H9 (cell line): ENCODE measurements around the gene ITSN1. TPM values are rescaled to one million over a fixed set of nuclear protein-coding genes. Genes with fewer than 3 reads are reported as not detected.

Experiments
- DNase-seq: peaks from one replicate; pipeline ENCODE4 v3.0.0-alpha.2; 2017
- H2AFZ ChIP-seq: one replicate; pipeline ENCODE4 v1.6.1; 2013; ENCODE audit warnings: mild to moderate bottlenecking, low read length, control low read depth, moderate library complexity
- H2AK5ac ChIP-seq: 2 replicates; pipeline ENCODE4 v1.6.1; 2013; ENCODE audit warnings: low read length, control low read depth, mixed read lengths; ENCODE audit not compliant: insufficient read length
- H2BK120ac ChIP-seq: one replicate; pipeline ENCODE4 v1.6.1; 2013; ENCODE audit warnings: low read depth, mild to moderate bottlenecking, low read length, control low read depth, inconsistent platforms; ENCODE audit not compliant: poor library complexity, severe bottlenecking
- H2BK12ac ChIP-seq: 2 replicates; pipeline ENCODE4 v1.6.1; 2013; ENCODE audit warnings: low read length, control low read depth, mixed read lengths, low read depth; ENCODE audit not compliant: insufficient read length
- H2BK15ac ChIP-seq: 2 replicates; pipeline ENCODE4 v1.6.1; 2013; ENCODE audit warnings: low read depth, low read length, control low read depth
- H2BK20ac ChIP-seq: one replicate; pipeline ENCODE4 v1.6.1; 2013; ENCODE audit warnings: low read depth, mild to moderate bottlenecking, low read length, control low read depth, inconsistent platforms; ENCODE audit not compliant: poor library complexity, severe bottlenecking
- H2BK5ac ChIP-seq: 2 replicates; pipeline ENCODE4 v1.6.1; 2013; ENCODE audit warnings: low read length, control low read depth, mixed read lengths; ENCODE audit not compliant: insufficient read length
- H3K14ac ChIP-seq: 2 replicates; pipeline ENCODE4 v1.6.1; 2013; ENCODE audit warnings: low read length, control low read depth; ENCODE audit not compliant: insufficient read depth
- H3K18ac ChIP-seq: 2 replicates; pipeline ENCODE4 v1.6.1; 2013; ENCODE audit warnings: low read depth, mild to moderate bottlenecking, mixed read lengths, low read length, control low read depth; ENCODE audit not compliant: insufficient read length
- H3K23ac ChIP-seq: 2 replicates; pipeline ENCODE4 v1.6.1; 2013; ENCODE audit warnings: low read length, control low read depth, mixed read lengths, low read depth; ENCODE audit not compliant: insufficient read length
- H3K23me2 ChIP-seq: 2 replicates; pipeline ENCODE4 v1.6.1; 2013; ENCODE audit warnings: low read depth, mild to moderate bottlenecking, mixed read lengths, low read length, control low read depth; ENCODE audit not compliant: insufficient read length, poor library complexity, severe bottlenecking
- H3K27ac ChIP-seq: 2 replicates; pipeline ENCODE4 v1.5.1; 2013; ENCODE audit warnings: low read length, control low read depth, mixed read lengths, low read depth; ENCODE audit not compliant: insufficient read length
- H3K27me3 ChIP-seq: 2 replicates; pipeline ENCODE4 v1.6.1; 2013; ENCODE audit warnings: low read length, control low read depth, inconsistent platforms; ENCODE audit not compliant: insufficient read depth
- H3K4ac ChIP-seq: 2 replicates; pipeline ENCODE4 v1.6.1; 2013; ENCODE audit warnings: low read depth, mild to moderate bottlenecking, control low read depth, inconsistent platforms, low read length, moderate library complexity
- H3K4me1 ChIP-seq: 2 replicates; pipeline ENCODE4 v1.6.1; 2013; ENCODE audit warnings: low read length, control low read depth, inconsistent platforms; ENCODE audit not compliant: insufficient read depth
- H3K4me2 ChIP-seq: 2 replicates; pipeline ENCODE4 v1.6.1; 2013; ENCODE audit warnings: low read length, control low read depth, mixed read lengths; ENCODE audit not compliant: insufficient read length, insufficient read depth
- H3K56ac ChIP-seq: 2 replicates; pipeline ENCODE4 v1.6.1; 2013; ENCODE audit warnings: low read depth, mild to moderate bottlenecking, mixed read lengths, low read length, control low read depth; ENCODE audit not compliant: insufficient read length
- H3K79me1 ChIP-seq: 2 replicates; pipeline ENCODE4 v1.6.1; 2013; ENCODE audit warnings: low read depth, mild to moderate bottlenecking, moderate library complexity, low read length, control low read depth, inconsistent platforms; ENCODE audit not compliant: insufficient read depth, poor library complexity, severe bottlenecking
- H3K79me2 ChIP-seq: 2 replicates; pipeline ENCODE4 v1.6.1; 2013; ENCODE audit warnings: low read length, control low read depth, inconsistent platforms; ENCODE audit not compliant: insufficient read depth
- H3K9ac ChIP-seq: 2 replicates; pipeline ENCODE4 v1.6.1; 2013; ENCODE audit warnings: low read length, control low read depth, mixed read lengths; ENCODE audit not compliant: insufficient read length; ENCODE audit errors: extremely low read depth
- H3K9me3 ChIP-seq: one replicate; pipeline ENCODE4 v1.6.1; 2013; ENCODE audit warnings: low read depth, low read length, inconsistent platforms; ENCODE audit not compliant: control insufficient read depth
- H3T11ph ChIP-seq: one replicate; pipeline ENCODE4 v1.6.1; 2013; ENCODE audit warnings: mild to moderate bottlenecking, low read length, control low read depth, inconsistent platforms
- H4K20me1 ChIP-seq: one replicate; pipeline ENCODE4 v1.6.1; 2013; ENCODE audit not compliant: control insufficient read depth, insufficient read length, insufficient read depth
- H4K5ac ChIP-seq: 2 replicates; pipeline ENCODE4 v1.6.1; 2013; ENCODE audit warnings: low read depth, mild to moderate bottlenecking, mixed read lengths, low read length, control low read depth; ENCODE audit not compliant: insufficient read length
- H4K8ac ChIP-seq: replicated peaks from 2 replicates; pipeline ENCODE4 v1.6.1; 2013; ENCODE audit warnings: low read length, control low read depth, mixed read lengths, low read depth; ENCODE audit not compliant: insufficient read length
- H4K91ac ChIP-seq: 2 replicates; pipeline ENCODE4 v1.6.1; 2013; ENCODE audit warnings: low read depth, mild to moderate bottlenecking, moderate library complexity, mixed read lengths, low read length, control low read depth; ENCODE audit not compliant: insufficient read length
- H3K27ac Mint-ChIP-seq, 3 experiments: 2 replicates in 2 of 3; 3 replicates in 1 of 3; pipeline ENCODE4 v1.8.0; 2020 to 2021; ENCODE audit warnings: mixed read lengths in 3 of 3, mild to moderate bottlenecking in 1 of 3, moderate library complexity in 1 of 3
- H3K27me3 Mint-ChIP-seq: 2 replicates; pipeline ENCODE4 v1.8.0; 2021; ENCODE audit warnings: low read depth, mild to moderate bottlenecking, moderate library complexity, mixed read lengths
- H3K36me3 Mint-ChIP-seq, 3 experiments: 2 replicates in 2 of 3; 3 replicates in 1 of 3; pipeline ENCODE4 v1.8.0; 2020 to 2021; ENCODE audit warnings: low read depth in 3 of 3, mixed read lengths in 3 of 3; ENCODE audit not compliant: insufficient read depth in 1 of 3
- H3K4me1 Mint-ChIP-seq, 2 experiments: 2 replicates each; pipeline ENCODE4 v1.8.0; 2020; ENCODE audit warnings: mixed read lengths in 2 of 2
- H3K4me3 Mint-ChIP-seq, 2 experiments: 2 replicates in 1 of 2; 3 replicates in 1 of 2; pipeline ENCODE4 v1.8.0; 2020 to 2021; ENCODE audit warnings: mild to moderate bottlenecking in 2 of 2, mixed read lengths in 2 of 2, moderate library complexity in 1 of 2
- H3K9me3 Mint-ChIP-seq, 2 experiments: 2 replicates in 1 of 2; 3 replicates in 1 of 2; pipeline ENCODE4 v1.8.0; 2020; ENCODE audit warnings: mild to moderate bottlenecking in 2 of 2, mixed read lengths in 2 of 2, moderate library complexity in 1 of 2
- WGBS: extraction: QIAGEN DNeasy Blood & Tissue Kit; methylation state at CpG from one replicate; pipeline ENCODE4 v1.1.7; 2013; ENCODE audit warnings: missing lambda C conversion rate, low lambda C conversion rate, mixed read lengths; ENCODE audit not compliant: insufficient read length; ENCODE audit errors: extremely low coverage; 5-methylcytosine and 5-hydroxymethylcytosine counted together
- total RNA-seq: library from RNA; stranded (reverse); gene quantifications from 2 replicates; pipeline ENCODE4 v1.2.1, GENCODE V29; 2021
- TF ChIP-seq, protein P1 (sequence below): fragments of 200-600 bp; sonication (generic); conservative IDR thresholded peaks from 3 replicates; pipeline ENCODE4 v1.8.0; 2021; ENCODE audit warnings: antibody characterized with exemption, mild to moderate bottlenecking

ITSN1 gene
- total RNA-seq, 1 experiment from 2014 or later: 94.2 TPM

GRCh38 chr21:33734291-33734690, 92.0 kb downstream of the ITSN1 start:
- Histone ChIP-seq H2BK20ac (no peak overlapping the region), H3K9me3 (no peaks in the 10 kb centered on the region), H2BK15ac (no peak overlapping the region), H3T11ph (no peak overlapping the region), H2AK5ac (no peak overlapping the region), H3K79me1 (no peaks in the 10 kb centered on the region), H2AFZ (no peak overlapping the region), H3K23me2 (no peaks in the 10 kb centered on the region), H4K5ac (no peak overlapping the region), H3K14ac (no peak overlapping the region), H2BK12ac (no peak overlapping the region), H3K27me3 (no peaks in the 10 kb centered on the region), H3K79me2 (no peaks in the 10 kb centered on the region; the same call in 1 of the 2 replicates), H4K91ac (no peak overlapping the region), H3K4me2 (no peak overlapping the region), H3K23ac (no peak overlapping the region), H2BK5ac (no peak overlapping the region), H3K4ac (no peak overlapping the region), H2BK120ac (no peak overlapping the region), H4K8ac (no peak overlapping the region), H3K9ac (no peak overlapping the region), H3K27ac (no peak overlapping the region), H3K56ac (no peak overlapping the region), H4K20me1 (no peaks in the 10 kb centered on the region), H3K4me1 (no peaks in the 10 kb centered on the region; the same call in 1 of the 2 replicates), H3K18ac (no peak overlapping the region)
- Mint-ChIP-seq H3K9me3 (no peaks in the 10 kb centered on the region), H3K4me1 (peaks cover 22 to 26% of the 10 kb centered on the region in 2 experiments), H3K36me3 (peaks cover 13 to 30% (median 27%) of the 10 kb centered on the region in 3 experiments; a peak in 6 of 7 replicates), H3K27ac (no peak overlapping the region; a peak in 1 of 7 replicates), H3K4me3 (no peak overlapping the region), H3K27me3 (no peaks in the 10 kb centered on the region)
- no peak for DNase-seq
- TF ChIP-seq, protein P1, sequence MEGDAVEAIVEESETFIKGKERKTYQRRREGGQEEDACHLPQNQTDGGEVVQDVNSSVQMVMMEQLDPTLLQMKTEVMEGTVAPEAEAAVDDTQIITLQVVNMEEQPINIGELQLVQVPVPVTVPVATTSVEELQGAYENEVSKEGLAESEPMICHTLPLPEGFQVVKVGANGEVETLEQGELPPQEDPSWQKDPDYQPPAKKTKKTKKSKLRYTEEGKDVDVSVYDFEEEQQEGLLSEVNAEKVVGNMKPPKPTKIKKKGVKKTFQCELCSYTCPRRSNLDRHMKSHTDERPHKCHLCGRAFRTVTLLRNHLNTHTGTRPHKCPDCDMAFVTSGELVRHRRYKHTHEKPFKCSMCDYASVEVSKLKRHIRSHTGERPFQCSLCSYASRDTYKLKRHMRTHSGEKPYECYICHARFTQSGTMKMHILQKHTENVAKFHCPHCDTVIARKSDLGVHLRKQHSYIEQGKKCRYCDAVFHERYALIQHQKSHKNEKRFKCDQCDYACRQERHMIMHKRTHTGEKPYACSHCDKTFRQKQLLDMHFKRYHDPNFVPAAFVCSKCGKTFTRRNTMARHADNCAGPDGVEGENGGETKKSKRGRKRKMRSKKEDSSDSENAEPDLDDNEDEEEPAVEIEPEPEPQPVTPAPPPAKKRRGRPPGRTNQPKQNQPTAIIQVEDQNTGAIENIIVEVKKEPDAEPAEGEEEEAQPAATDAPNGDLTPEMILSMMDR: no peak
- no CpG with 5 or more reads among the region's 3 CpGs for WGBS
